NCI-H2171 treated with DMSO at 0.1 percent for 48 hours (cell line): ENCODE measurements around the gene SPAG8.

ENCODE experiments used
- DNase-seq: peaks from one replicate; lab custom pipeline; 2025; lab: John Stamatoyannopoulos, UW

SPAG8 gene

GRCh38 chr9:35808433-35808832 lies 3.6 kb downstream of the SPAG8 start:
- no peak for DNase-seq

GRCh38 chr9:35806101-35806500 lies 6.0 kb downstream of the SPAG8 start:
- DNase-seq = no peak

- no peak for DNase-seq
These were observed 10.5 kb downstream of the SPAG8 start for GRCh38 chr9:35801328-35802128.

GRCh38 chr9:35800530-35800929 lies 11.5 kb downstream of the SPAG8 start:
- no peak for DNase-seq

DNA sequence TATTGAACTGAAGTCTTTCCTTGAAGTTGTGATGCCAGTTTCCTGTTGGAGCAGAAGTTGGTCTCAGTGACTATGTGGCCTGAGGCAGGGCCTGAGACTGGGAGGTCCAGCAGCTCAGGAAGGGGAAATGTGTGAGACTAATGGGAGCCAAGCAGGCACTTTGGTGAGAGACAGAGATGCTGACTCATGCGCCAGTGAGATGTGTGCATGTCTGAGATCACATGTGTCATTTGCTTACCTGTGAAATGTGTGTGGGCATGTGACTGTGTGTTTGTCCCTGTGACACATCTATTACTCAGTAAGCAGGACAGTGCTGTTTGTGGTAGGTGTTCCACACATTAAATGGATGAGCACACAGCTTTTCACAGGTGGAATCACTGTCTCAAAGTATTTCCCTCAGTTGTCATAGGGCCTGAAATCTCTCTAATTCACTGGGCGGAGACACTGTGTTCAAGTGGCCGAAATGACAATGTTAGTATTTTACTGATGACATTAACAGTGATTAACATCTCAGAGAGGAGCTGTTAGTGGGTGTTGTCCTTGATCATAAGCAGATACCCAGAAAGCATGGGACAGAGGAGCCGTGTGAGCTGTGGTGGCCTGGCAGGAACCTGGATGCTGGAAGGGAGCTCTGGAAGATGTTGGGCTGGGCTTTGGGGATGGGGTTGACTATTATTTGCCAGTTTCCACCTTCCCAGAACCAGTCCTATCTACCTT lies 13.2 kb downstream of the SPAG8 start:
- DNase-seq = no peak

DNA sequence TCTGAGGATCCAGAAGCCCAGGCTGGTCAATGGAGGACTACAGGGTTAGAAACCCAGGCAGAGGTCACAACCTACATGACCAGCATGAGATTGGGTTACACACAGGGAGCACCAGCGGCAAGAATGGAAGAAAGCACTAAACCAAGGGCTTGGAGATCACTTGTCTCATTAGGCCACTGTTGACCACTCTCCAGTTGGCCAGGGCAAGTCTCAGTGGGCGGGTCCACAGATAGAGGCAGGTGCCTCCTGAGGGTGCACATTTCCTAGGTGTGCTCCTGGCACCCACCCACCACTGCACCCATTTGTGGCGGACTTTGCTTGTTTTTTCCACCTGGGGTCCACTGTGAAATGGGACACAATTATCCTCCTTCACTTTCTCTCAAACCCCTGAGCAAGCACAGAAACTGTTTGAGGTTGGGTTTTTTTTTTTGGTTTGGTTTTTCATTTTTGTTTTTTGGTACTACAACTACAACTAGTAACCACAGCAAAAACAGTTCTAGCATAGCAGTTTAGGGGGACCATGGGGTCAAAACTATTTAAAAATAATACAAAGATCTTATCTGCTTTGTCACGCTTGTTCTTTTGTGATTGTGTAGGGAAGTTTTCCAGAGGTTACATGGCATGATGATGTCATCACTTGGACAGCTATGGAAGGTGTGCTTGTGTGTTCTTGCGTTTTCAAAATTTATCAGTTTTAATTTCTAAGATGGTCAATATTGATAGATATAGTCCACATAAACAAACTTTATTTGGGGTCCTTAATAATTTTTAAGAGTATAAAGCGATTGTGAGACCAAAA lies 14.6 kb downstream of the SPAG8 start:
- DNase-seq = no peak

DNA sequence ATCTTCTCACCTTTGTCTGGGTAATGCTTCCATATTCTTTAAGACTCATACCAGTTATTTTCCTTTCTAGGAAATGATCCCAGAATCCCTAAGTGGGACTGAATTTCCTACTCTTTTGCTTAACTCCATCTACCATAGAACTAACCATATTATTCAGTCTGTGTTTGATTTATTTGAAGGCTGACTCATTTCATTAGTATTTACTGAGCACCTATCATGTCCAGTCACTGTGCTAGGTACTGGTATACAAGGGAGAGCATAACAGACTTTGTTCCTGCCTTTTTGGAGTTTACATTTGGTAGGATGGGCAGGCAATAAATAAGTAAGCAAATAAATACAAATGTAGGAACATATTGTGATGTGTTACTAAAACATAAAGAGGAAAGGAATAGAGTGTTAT lies 16.4 kb downstream of the SPAG8 start:
- DNase-seq = no peak

DNA sequence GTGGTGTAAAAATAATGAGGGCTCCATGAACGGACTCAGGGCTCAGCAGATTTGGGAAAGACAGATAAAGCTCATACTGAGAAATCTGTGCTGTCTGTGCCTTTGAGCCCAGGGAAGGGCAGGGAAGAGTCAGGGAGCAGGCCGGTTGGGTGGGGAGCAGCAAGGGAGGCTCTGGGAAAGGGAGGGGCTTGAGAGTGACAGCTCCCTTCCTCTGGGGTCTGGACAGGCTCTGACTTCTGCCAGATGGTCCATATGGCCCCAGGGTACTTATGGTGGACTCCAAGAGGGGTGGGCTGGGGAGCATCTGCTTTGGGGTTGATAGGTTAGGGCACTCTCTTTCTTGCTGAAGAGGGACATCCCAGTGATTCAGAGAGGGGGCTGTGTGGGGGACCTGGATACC lies 18.6 kb downstream of the SPAG8 start:
- no peak for DNase-seq

GRCh38 chr9:35792826-35793225 lies 19.2 kb downstream of the SPAG8 start:
- DNase-seq = no peak

GRCh38 chr9:35792024-35792813 lies 19.8 kb downstream of the SPAG8 start:
- DNase-seq = no peak

DNA sequence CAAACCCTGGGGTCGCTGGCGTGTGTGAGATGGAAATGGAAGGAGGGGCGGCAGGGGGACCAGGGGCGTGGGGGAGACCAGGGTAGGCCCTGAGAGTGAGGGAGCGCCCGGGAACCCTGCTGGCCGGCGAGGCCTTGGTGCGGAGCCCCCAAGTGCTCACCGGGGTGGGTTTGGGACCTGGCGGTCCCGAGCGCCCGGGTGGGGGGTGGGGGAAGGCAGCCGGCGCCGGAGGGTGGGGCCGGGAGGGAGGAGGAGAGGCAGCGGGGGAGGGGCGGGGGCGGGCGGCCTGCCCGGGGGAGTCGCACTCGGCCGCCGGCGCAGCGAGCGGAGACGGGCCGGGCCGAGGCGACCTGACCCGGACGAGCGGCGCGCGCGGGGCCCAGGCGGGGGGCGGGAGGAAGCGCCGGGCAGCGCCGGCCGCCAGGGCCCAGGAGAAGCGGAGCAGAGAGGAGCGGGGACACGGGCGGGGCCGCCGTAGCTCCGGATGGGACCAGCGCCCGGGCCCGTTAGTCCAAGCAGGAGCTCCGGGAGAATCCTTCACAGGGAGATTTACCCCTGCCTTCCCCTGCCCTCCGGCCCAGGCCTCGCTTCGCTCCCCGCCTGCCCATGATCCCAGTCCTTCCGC lies 20.7 kb downstream of the SPAG8 start, which contains the start of gene NPR2:
NPR2 (plus strand) TSS at position 295 of the 625 bp plus-strand sequence. CDS start 818 bp downstream, outside the sequence.
- no peak for DNase-seq

DNA sequence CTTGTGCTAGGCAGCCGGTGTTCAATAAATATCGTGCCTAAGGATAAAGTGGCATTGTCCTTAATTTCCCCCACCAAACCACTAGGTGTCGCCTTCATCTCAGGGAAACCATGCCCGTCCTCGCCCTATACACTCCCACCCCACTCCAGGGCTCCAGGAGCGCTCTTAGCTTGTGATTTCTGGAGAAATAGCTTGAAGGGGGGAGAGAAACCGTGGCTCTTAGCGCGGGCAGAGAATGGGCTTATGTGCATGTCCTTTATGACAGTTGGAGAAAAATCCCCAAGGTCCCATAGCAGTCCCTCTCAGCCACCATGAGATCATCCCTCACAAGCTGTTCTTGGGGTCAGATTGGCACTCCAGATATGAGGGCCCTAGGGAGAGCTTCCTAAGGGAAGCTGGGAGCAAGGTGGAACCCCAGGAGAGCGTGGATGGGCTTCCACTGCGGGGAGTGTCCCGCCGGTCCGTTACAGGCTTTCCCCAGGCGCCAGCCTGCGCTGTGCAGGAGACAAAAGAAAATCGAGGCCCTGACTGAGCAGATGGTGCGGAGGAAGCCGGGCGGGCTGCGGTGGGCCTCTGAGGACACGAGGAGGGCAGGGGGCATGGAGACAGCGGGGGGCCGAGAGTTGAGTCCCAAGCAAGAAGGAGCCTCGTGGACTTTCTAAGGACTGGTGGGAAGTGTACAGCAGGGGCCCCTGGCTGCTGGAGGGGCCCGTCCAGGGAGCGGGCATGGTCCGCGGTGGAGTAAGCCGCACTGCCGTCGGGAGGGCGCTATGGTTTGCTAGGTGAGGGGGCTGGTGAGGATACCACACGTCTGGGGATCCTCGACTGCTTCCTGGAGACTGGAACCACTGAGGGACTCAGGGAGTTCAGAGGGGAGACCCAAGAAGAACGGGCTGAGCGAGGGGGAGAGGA lies 21.4 kb downstream of the SPAG8 start:
- DNase-seq = peak; percentile 84

GRCh38 chr9:35790025-35790384 lies 22.1 kb downstream of the SPAG8 start:
- DNase-seq = no peak

DNA sequence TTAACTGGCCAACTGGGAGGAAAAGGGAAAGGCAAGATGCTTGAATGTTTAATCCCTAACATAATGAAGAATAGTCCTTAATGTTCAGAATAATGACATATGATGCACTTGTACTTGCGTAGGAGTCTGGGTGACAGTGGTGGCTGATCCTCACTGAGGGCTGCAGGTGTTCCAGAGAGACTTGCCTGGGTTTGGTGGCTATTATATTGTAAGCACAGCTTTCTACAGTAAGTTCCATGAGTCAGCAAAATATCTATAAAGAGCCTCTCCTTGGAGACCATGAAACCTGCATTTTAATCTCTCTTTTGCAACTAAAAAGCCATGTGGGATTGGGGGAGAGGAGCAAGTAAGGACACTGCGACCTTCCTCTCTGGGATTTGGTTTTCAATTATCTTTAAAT lies 22.5 kb downstream of the SPAG8 start:
- no peak for DNase-seq

DNA sequence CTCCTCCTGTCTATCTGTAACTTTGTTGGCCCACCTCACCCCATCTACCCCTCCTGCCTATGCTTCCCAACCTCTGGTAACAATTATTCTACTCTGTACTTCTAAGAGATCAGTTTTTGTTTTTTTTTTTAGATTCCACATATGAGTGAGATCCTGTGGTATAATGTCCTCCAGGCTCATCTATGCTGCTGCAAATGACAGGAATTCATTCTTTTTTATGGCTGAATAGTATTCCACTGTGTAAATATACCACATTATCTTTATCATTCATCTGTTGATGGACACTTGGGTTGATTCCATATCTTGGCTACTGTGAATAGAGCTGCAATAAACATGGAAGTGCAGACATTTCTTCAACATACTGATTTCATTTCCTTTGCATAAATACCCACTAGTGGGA lies 28.6 kb downstream of the SPAG8 start:
- no peak for DNase-seq

- DNase-seq = no peak
These were observed 31.0 kb downstream of the SPAG8 start for GRCh38 chr9:35781066-35781465.

DNA sequence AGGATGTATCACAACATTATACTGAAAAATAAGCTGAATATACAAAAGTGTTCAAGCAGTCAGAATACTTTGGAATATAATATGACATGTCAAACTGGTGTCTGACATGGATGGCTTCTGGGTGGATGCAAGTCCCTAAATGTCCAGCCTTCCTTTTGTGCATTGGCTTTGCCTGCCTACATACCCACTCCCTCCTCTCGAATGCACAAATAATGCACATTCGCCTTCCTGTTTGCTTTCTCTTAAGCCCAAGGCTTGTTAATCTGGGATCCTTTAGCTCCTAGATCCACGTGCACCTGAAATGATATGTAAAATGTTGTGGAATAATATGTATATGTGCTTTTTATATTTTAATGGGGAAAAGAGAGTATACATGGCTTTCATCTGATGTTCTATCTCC lies 33.6 kb downstream of the SPAG8 start:
- no peak for DNase-seq

DNA sequence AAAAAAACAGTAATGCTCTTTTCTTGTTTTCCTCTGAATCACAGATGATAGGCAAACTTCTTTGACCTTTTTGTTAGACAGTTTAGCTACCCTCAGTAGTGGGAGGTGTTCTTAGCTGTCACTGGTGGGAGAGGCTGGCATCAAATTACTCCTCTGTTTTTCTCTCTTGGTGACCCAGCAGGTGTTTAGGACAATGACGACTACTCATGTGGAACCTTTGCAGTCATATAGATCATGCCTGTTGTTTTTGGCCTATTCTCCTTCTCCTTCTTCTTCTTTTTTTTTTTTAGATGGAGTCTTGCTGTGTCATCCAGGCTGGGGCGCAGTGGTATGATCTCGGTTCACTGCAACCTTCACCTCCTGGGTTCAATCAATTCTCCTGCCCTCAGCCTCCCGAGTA lies 36.0 kb downstream of the SPAG8 start:
- peak; percentile 73 for DNase-seq

DNA sequence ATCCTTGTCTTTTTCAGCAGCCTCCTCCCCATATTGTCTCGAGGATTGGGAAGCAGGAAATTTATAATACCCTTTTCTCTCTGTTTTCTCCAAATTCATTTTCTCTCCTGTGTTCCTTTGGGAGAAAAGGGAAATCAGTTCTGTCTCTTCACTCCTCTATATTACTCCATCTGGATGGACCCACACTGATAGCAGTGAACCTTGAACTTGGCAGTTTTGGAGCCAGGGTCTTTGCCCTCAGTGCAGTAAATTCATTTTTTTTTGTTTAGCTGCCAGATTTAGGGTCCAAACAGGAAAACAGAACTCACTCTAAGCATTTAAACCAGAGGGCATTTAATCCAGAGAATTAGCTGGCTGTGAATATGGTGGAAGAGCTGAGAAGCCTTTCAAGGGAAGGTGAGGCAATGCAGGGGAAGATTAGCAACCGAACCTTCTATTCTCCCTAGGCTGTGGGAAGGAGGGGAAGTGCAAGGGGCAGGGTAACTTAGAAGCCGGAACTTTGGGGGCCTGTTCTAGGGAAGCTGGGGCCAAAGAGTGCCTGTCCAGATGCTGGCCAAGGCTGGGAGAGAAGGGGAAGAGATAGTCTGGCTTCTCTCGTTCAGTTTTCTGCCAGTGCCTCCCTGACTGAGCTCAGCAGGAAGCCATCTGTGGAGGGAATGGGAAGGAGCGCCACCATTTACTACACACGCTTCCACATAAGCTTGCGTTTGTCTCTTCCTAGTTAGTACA lies 37.0 kb downstream of the SPAG8 start:
- DNase-seq = peak; percentile 5

- DNase-seq = peak; percentile 12
These were observed 40.1 kb downstream of the SPAG8 start for GRCh38 chr9:35771943-35772342.
